Measurements from ENCODE around the gene ACTR3.

The ACTR3 gene

DNA sequence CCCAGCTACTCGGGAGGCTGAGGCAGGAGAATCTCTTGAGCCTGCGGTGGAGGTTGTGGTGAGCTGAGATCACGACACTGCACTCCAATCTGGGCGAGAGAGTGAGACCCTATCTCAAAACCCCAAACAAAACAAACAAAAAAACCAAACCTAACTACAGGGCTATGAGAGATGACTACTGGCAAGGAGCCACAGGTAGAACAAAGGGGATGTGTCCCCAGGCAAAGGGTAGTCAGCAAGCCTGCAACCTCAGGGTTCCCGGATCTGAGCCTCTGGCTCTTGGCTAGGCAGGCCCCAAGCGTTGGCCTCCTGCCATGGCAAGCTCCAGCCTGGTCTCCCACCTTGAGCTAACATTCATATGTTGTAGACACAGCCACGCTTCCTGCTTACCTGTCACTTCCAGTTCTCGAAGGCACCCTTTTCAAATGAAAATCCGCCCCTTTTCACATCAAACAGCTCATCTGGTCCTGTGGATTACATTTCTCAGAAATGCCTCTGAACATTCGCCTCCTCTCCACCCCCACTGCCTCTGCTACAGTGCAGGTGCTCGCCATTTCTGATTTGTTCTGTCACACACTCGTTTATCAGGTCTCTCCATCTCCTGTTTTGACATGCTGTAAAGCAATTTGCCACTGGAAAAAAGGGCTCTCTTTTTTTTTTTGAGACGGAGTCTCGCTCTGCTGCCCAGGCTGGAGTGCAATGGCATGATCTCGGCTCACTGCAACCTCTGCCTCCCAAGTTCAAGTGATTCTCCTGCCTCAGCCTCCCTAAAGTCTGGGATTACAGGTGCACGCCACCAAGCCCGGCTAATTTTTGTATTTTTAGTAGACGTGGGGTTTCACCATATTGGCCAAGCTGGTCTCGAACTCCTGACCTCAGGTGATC, 13.1 kb upstream of the ACTR3 start:
- no peak overlapping the region for H3K4me3 ChIP-seq (ENCODE audit: low read depth in 1 of 2, low read length in 2 of 2)
- H3K36me3 ChIP-seq (ENCODE audit: control insufficient read depth in 1 of 2, insufficient read depth in 2 of 2, low read length in 2 of 2), result no peaks in the 10 kb centered on the region
- peaks cover 6 to 10% of the 10 kb centered on the region in 2 donors for H3K4me1 ChIP-seq (ENCODE audit: control insufficient read depth in 1 of 2, insufficient read depth in 2 of 2, low read length in 2 of 2)
- no peaks in the 10 kb centered on the region for H3K9me3 ChIP-seq (ENCODE audit: control insufficient read depth in 1 of 2, low read length in 2 of 2)
- no peaks in the 10 kb centered on the region for H3K27me3 ChIP-seq (ENCODE audit: low read depth, low read length)
- no peak overlapping the region for H3K27ac ChIP-seq (ENCODE audit: low read length)

- peak overlapping the region in 1 of 2 donors; percentile 18 for H3K4me3 ChIP-seq (ENCODE audit: low read depth in 1 of 2, low read length in 2 of 2)
- peak overlapping the region; percentile 78 for H3K27ac ChIP-seq (ENCODE audit: low read length)
- no peaks in the 10 kb centered on the region for H3K27me3 ChIP-seq (ENCODE audit: low read depth, low read length)
- H3K36me3 ChIP-seq (ENCODE audit: control insufficient read depth in 1 of 2, insufficient read depth in 2 of 2, low read length in 2 of 2), result no peaks in the 10 kb centered on the region
- H3K4me1 ChIP-seq (ENCODE audit: control insufficient read depth in 1 of 2, insufficient read depth in 2 of 2, low read length in 2 of 2), result peaks cover 6 to 10% of the 10 kb centered on the region in 2 donors
- no peaks in the 10 kb centered on the region for H3K9me3 ChIP-seq (ENCODE audit: control insufficient read depth in 1 of 2, low read length in 2 of 2)
Measured at GRCh38 chr2:113877711-113878598, 11.9 kb upstream of the ACTR3 start.

DNA sequence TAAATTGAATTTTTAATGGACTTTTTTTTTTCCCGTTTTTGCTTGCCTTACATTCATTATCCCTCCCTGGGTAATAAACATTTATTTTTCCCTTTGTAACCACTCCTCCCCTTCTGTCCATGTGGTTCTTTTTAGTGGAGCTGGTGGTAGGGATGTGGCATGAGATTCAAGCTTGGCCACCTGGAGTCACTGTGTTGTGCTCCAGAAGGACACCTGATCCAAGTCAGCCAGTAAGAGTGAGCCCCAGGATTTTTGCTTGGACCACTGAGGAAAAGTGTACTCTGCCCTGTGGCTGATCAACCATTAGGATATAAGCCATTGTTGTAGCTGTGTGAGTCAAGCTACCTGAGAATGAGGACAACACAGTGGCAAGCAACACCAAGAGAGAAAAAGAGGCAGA, 11.1 kb upstream of the ACTR3 start:
- Histone ChIP-seq H3K36me3 (ENCODE audit: control insufficient read depth in 1 of 2, insufficient read depth in 2 of 2, low read length in 2 of 2) (no peaks in the 10 kb centered on the region), H3K27me3 (ENCODE audit: low read depth, low read length) (no peaks in the 10 kb centered on the region), H3K9me3 (ENCODE audit: control insufficient read depth in 1 of 2, low read length in 2 of 2) (no peaks in the 10 kb centered on the region), H3K27ac (ENCODE audit: low read length) (no peak overlapping the region), H3K4me1 (ENCODE audit: control insufficient read depth in 1 of 2, insufficient read depth in 2 of 2, low read length in 2 of 2) (peaks cover 6 to 10% of the 10 kb centered on the region in 2 donors), H3K4me3 (ENCODE audit: low read depth in 1 of 2, low read length in 2 of 2) (no peak overlapping the region)

GRCh38 chr2:113879457-113879856, 10.4 kb upstream of the ACTR3 start:
- peaks cover 6 to 10% of the 10 kb centered on the region in 2 donors for H3K4me1 ChIP-seq (ENCODE audit: control insufficient read depth in 1 of 2, insufficient read depth in 2 of 2, low read length in 2 of 2)
- no peaks in the 10 kb centered on the region for H3K9me3 ChIP-seq (ENCODE audit: control insufficient read depth in 1 of 2, low read length in 2 of 2)
- no peaks in the 10 kb centered on the region for H3K36me3 ChIP-seq (ENCODE audit: control insufficient read depth in 1 of 2, insufficient read depth in 2 of 2, low read length in 2 of 2)
- no peak overlapping the region for H3K27ac ChIP-seq (ENCODE audit: low read length)
- H3K4me3 ChIP-seq (ENCODE audit: low read depth in 1 of 2, low read length in 2 of 2), result no peak overlapping the region
- no peaks in the 10 kb centered on the region for H3K27me3 ChIP-seq (ENCODE audit: low read depth, low read length)

GRCh38 chr2:113886479-113887008, 3.3 kb upstream of the ACTR3 start:
- Histone ChIP-seq H3K27me3 (ENCODE audit: low read depth, low read length) (no peaks in the 10 kb centered on the region), H3K27ac (ENCODE audit: low read length) (peak overlapping the region; percentile 32), H3K4me1 (ENCODE audit: control insufficient read depth in 1 of 2, insufficient read depth in 2 of 2, low read length in 2 of 2) (peaks cover 19 to 29% of the 10 kb centered on the region in 2 donors), H3K4me3 (ENCODE audit: low read depth in 1 of 2, low read length in 2 of 2) (no peak overlapping the region), H3K36me3 (ENCODE audit: control insufficient read depth in 1 of 2, insufficient read depth in 2 of 2, low read length in 2 of 2) (peaks cover 0 to 9% of the 10 kb centered on the region in 2 donors), H3K9me3 (ENCODE audit: control insufficient read depth in 1 of 2, low read length in 2 of 2) (no peaks in the 10 kb centered on the region)

DNA sequence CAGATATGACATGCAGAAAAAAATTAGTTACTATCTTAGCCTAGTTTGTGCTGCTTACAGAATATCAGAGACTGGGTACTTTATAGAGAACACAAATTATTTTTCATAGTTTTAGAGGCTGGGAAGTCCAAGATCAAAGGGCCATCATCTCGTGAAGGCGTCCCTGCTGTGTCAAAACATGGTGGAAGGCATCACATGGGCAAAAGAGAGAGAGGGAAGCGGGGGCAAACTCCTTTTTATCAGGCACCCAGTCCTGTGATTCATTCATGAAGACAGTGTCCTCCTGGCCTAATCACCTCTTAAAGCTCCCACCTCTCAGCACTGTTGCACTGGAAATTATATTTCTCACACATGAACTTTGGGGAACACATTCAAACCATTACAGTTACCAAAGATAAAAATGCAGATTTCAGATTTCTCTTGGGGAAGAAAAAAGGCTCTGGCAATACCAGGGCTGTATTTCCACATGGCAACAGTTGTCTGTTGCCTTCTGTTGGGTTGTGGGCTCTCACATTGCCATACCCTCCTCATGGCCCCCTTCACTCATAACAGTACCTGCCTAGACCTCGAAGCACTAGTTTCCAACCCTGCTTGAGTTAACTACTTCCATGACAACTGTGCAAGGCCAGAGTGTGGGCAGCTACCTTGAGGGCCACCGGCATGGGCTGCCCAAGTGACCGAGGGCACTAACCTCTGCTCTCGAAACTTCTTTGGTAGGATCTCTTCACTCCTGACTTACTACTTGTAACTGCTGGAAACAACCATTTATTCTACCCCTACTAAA, 2.7 kb upstream of the ACTR3 start:
- no peaks in the 10 kb centered on the region for H3K27me3 ChIP-seq (ENCODE audit: low read depth, low read length)
- peaks cover 0 to 9% of the 10 kb centered on the region in 2 donors for H3K36me3 ChIP-seq (ENCODE audit: control insufficient read depth in 1 of 2, insufficient read depth in 2 of 2, low read length in 2 of 2)
- peaks cover 19 to 36% of the 10 kb centered on the region in 2 donors for H3K4me1 ChIP-seq (ENCODE audit: control insufficient read depth in 1 of 2, insufficient read depth in 2 of 2, low read length in 2 of 2)
- peak overlapping the region; percentile 32 for H3K27ac ChIP-seq (ENCODE audit: low read length)
- no peaks in the 10 kb centered on the region for H3K9me3 ChIP-seq (ENCODE audit: control insufficient read depth in 1 of 2, low read length in 2 of 2)
- H3K4me3 ChIP-seq (ENCODE audit: low read depth in 1 of 2, low read length in 2 of 2), result no peak overlapping the region

DNA sequence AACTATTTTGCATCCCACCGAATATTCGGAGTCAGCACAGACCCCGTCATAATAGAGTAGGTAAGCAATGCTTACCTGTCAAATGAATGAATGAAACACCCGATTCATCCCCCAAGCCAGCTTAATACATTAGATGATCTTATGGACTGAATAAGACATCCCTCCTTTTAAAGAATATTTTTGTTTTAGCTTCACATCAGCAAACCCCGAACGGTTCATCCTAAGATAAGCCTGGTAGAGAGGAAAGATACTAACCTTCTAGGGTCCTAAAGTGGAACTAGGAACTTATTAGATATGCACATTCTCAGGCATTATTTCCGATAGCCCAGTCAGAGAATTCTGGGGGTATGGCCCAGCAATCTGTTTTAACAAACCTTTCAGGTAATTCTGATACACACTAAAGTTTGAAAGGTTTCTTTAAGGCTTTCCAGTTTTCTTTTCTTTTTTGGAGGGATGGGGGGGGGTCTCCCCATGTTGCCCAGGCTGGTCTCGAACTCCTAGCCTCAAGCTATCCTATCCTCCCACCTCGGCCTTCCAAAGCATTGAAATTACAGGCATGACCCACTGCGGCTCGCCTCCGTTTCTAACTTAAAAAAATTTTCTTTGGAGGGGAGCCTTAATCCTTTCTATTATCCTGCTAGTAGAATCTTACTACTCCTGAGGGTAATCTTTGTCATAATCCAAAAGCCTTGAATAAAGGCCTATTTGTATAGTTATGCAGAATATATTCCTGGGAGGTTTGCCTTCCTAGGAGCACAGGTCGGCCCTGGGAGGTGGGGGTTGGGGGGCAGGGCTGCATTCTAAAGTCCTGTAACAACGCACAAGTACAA, 1.0 kb upstream of the ACTR3 start:
- H3K27ac ChIP-seq (ENCODE audit: low read length), result peak overlapping the region; percentile 78
- H3K4me3 ChIP-seq (ENCODE audit: low read depth in 1 of 2, low read length in 2 of 2), result peak overlapping the region; percentile 82 to 88
- H3K4me1 ChIP-seq (ENCODE audit: control insufficient read depth in 1 of 2, insufficient read depth in 2 of 2, low read length in 2 of 2), result peaks cover 19 to 53% of the 10 kb centered on the region in 2 donors
- no peaks in the 10 kb centered on the region for H3K27me3 ChIP-seq (ENCODE audit: low read depth, low read length)
- no peaks in the 10 kb centered on the region for H3K9me3 ChIP-seq (ENCODE audit: control insufficient read depth in 1 of 2, low read length in 2 of 2)
- peaks cover 0 to 9% of the 10 kb centered on the region in 2 donors for H3K36me3 ChIP-seq (ENCODE audit: control insufficient read depth in 1 of 2, insufficient read depth in 2 of 2, low read length in 2 of 2)

DNA sequence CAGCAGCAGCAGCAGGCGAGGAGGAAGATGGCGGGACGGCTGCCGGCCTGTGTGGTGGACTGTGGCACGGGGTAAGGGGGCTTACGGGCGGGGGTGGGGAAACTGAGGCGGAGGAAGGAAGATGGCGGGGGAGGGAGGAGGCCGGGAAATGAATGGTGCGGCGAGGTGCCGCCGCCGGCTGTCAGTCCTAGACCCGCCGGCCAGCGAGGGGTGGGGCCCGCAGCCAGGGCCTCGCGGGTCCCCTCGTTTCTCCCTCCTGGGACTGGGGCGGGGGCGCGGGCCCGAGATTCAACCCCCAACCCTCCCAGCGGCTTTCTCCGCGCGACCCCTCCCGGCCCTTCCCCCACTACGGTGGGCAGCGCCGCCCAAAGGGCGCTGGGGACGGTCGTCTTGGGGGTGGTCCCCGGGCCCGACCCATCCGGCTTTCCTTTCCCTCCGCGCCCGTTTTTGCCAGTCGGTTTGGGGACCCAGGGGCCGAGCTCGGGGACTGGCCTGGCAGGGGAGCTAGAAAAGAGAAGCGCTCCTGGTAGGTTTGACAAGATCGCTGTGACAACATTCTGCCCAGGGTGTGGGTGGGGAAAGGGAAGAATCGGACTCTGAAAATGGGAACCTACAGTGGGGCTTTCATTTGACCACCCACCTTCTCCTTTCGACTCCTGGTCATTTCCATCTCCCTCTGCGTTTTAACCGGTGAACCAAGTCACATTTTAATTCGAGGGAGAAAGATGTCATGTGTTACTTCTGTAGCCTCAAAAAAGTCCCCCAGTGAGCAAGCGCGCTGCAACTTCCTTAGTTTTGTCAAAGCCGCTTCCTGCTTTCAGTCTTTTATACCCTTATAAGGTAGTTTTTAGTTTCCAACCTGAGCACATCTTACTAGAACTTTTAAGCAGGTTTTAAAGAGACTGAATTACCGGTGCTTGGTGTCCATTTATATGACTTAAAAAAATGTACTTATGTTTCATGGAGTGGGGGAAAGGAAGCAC, 655 bp downstream of the ACTR3 start:
- Histone ChIP-seq H3K27ac (ENCODE audit: low read length) (peak overlapping the region; percentile 99), H3K27me3 (ENCODE audit: low read depth, low read length) (no peaks in the 10 kb centered on the region), H3K9me3 (ENCODE audit: control insufficient read depth in 1 of 2, low read length in 2 of 2) (no peaks in the 10 kb centered on the region), H3K4me1 (ENCODE audit: control insufficient read depth in 1 of 2, insufficient read depth in 2 of 2, low read length in 2 of 2) (peaks cover 19 to 69% of the 10 kb centered on the region in 2 donors), H3K36me3 (ENCODE audit: control insufficient read depth in 1 of 2, insufficient read depth in 2 of 2, low read length in 2 of 2) (peaks cover 4 to 9% of the 10 kb centered on the region in 2 donors), H3K4me3 (ENCODE audit: low read depth in 1 of 2, low read length in 2 of 2) (peak overlapping the region; percentile 88 to 92)

GRCh38 chr2:113891265-113891959, 1.5 kb downstream of the ACTR3 start:
- Histone ChIP-seq H3K4me3 (ENCODE audit: low read depth in 1 of 2, low read length in 2 of 2) (peak overlapping the region; percentile 88 to 92), H3K4me1 (ENCODE audit: control insufficient read depth in 1 of 2, insufficient read depth in 2 of 2, low read length in 2 of 2) (peaks cover 19 to 75% of the 10 kb centered on the region in 2 donors), H3K36me3 (ENCODE audit: control insufficient read depth in 1 of 2, insufficient read depth in 2 of 2, low read length in 2 of 2) (peaks cover 4 to 9% of the 10 kb centered on the region in 2 donors), H3K27ac (ENCODE audit: low read length) (peak overlapping the region; percentile 99), H3K9me3 (ENCODE audit: control insufficient read depth in 1 of 2, low read length in 2 of 2) (no peaks in the 10 kb centered on the region), H3K27me3 (ENCODE audit: low read depth, low read length) (no peaks in the 10 kb centered on the region)

All from muscle layer of duodenum (tissue), 2 donors.